ENCODE data around the gene SLFN12L. TPM values are rescaled to one million over a fixed set of nuclear protein-coding genes. Genes with fewer than 3 reads are reported as not detected.
A peak's percentile ranks its signal among the peaks of the same experiment; 100 is the strongest.
"Not testable (repeated sequence)": the region's sequence is repeated elsewhere in the genome, so short reads cannot be mapped to it uniquely, and the experiment has no call there.

SLFN12L gene
- total RNA-seq, 2 experiments from 2014 or later: 97.9 to 102 TPM

DNA sequence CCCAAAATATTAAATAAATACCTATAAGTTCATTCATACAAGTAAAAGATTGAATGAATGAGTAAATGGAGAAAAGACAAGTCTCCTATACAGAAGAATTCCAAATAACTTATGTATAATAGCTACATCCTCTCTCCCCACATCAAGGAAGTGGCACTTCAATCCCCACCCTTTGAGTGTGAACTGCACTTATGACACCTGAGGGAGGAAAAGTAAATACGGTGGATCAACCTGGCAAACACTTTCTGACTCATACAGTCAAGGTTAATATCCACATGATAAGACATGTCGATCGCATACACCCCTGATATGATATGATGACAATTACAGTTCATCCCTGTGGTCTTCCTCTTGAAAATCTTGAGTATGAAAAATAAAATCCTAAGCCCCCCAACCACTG lies 18.0 kb downstream of the SLFN12L start:
- no peak for DNase-seq
- peaks cover 91% of the 10 kb centered on the region for H3K4me1 Mint-ChIP-seq
- H3K27ac Mint-ChIP-seq: no peak overlapping the region
- peak overlapping the region; percentile 12 for H3K4me3 Mint-ChIP-seq
- H3K9me3 Mint-ChIP-seq: no peaks in the 10 kb centered on the region
- H3K27me3 Mint-ChIP-seq: no peaks in the 10 kb centered on the region
- POLR2A ChIA-PET: no interaction called here
- peaks cover 80% of the 10 kb centered on the region for H3K36me3 Mint-ChIP-seq (ENCODE audit: low read depth)
- CTCF ChIA-PET: interaction anchor here (1.3 kb wide), 1 partner anchor 15 kb away, joined by 4 read pairs; no protein-coding TSS in a partner anchor

- H3K27me3 Mint-ChIP-seq, H3K9me3 Mint-ChIP-seq, POLR2A ChIA-PET, DNase-seq, H3K27ac Mint-ChIP-seq: not testable (repeated sequence)
- H3K36me3 Mint-ChIP-seq (ENCODE audit: low read depth): peaks cover 83% of the 10 kb centered on the region
- CTCF ChIA-PET: interaction anchor here (1.6 kb wide), 1 partner anchor 19 kb away, joined by 3 read pairs; the partner anchor contains the start of gene SLFN12L
- peak overlapping the region; percentile 18 for H3K4me3 Mint-ChIP-seq
- peaks cover 91% of the 10 kb centered on the region for H3K4me1 Mint-ChIP-seq
Observed at GRCh38 chr17:35518431-35518830, 19.0 kb downstream of the SLFN12L start.

DNA sequence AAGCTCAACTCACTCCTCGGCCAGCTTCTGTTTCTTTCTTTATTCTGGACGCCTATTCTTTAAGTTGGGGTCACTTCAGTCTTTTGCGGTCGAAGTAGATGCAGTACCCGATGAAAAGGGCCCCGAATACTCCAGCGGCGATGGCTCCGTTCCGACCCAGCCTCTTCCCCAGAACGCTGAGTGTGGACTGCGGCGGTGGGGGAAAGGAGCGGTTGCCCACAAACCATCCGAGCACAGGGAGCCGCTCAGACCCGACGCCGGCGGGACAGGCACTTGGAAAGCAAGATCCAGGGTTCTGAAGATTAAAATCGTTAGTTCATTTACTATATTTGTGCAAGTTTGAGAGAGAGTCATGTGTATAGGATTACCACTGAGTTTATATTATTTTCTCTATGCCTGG lies 22.5 kb downstream of the SLFN12L start:
- CTCF ChIA-PET: no interaction called here
- POLR2A ChIA-PET: no interaction called here
- H3K27me3 Mint-ChIP-seq: no peaks in the 10 kb centered on the region
- H3K36me3 Mint-ChIP-seq (ENCODE audit: low read depth): peaks cover 89% of the 10 kb centered on the region
- peak overlapping the region; percentile 20 for H3K27ac Mint-ChIP-seq
- H3K9me3 Mint-ChIP-seq: peaks cover 2% of the 10 kb centered on the region
- H3K4me3 Mint-ChIP-seq: no peak overlapping the region
- H3K4me1 Mint-ChIP-seq: peaks cover 80% of the 10 kb centered on the region
- DNase-seq: no peak

DNA sequence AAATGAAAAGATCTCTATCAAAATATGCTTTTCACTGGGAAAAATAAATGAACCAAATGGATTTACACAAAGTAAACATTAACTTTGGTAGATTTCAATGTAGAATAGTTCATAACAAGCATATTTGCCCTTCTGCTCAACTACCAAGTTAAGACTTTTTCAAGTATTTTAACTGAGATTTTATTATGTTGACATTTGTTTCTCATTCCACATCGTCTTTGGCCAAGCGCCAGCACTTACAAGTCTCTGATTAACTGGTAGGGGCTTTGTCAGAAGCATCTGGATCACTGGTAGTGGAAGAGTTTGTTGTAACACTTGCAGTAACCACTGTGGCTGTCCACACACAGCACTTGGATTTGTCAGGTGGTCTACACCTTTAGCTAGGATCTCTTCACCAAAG lies 22.9 kb downstream of the SLFN12L start:
- DNase-seq: no peak
- Mint-ChIP-seq H3K4me3 (no peak overlapping the region), H3K36me3 (ENCODE audit: low read depth) (peaks cover 89% of the 10 kb centered on the region), H3K27ac (no peak overlapping the region), H3K4me1 (peaks cover 75% of the 10 kb centered on the region), H3K27me3 (no peaks in the 10 kb centered on the region), H3K9me3 (peaks cover 2% of the 10 kb centered on the region)
- CTCF ChIA-PET: no interaction called here
- POLR2A ChIA-PET: no interaction called here

DNA sequence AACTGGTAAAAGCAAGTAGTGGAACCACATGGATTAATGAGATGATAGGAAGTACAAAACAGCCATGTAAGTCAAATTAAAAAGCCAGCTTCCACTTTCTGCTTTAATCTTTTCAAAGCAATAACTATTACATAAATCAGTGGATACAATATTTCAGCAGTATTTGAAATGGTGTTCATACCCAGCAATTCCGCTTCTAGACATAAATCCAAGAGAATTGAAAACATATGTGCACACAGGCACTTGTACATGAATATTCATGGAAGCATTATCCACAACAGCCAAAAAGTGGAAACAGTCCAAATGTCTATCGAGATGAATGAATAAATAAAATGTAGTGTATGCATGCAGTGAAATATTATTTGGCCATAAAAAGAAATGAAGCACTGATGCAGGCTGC lies 27.4 kb downstream of the SLFN12L start:
- DNase-seq: no peak
- Mint-ChIP-seq H3K4me1 (peaks cover 49% of the 10 kb centered on the region), H3K27me3 (no peaks in the 10 kb centered on the region), H3K4me3 (no peak overlapping the region), H3K27ac (no peak overlapping the region), H3K36me3 (ENCODE audit: low read depth) (peaks cover 84% of the 10 kb centered on the region), H3K9me3 (peaks cover 4% of the 10 kb centered on the region)
- POLR2A ChIA-PET: no interaction called here
- CTCF ChIA-PET: no interaction called here

GRCh38 chr17:35507714-35508113 lies 29.8 kb downstream of the SLFN12L start:
- H3K27me3 Mint-ChIP-seq, H3K27ac Mint-ChIP-seq, DNase-seq, POLR2A ChIA-PET, H3K9me3 Mint-ChIP-seq, H3K4me3 Mint-ChIP-seq: not testable (repeated sequence)
- H3K36me3 Mint-ChIP-seq (ENCODE audit: low read depth): peaks cover 78% of the 10 kb centered on the region
- H3K4me1 Mint-ChIP-seq: peaks cover 41% of the 10 kb centered on the region
- CTCF ChIA-PET: interaction anchor here (1.8 kb wide), 1 partner anchor 20 kb away, joined by 4 read pairs; no protein-coding TSS in a partner anchor

DNA sequence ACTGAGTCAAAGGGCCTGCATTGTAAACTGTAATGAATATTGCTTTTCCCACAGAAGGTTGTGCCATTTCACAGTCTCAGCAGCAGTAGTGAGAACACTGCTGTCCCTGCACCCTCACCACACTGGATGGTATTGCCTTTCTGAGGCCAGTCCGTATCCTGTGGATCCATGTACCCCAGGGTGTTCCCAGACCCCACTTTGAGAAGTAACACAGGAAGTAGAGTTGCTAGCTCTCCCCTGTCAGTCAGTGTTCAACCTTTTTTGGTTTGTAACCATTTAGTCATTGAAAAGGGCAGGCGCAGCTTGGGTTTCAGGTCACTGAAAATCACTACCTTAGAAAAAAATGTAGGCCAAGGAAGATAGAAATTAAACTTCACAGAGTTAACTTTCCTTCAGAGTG lies 37.9 kb downstream of the SLFN12L start:
- ChIA-PET POLR2A (interaction anchor here (0.7 kb wide), 1 partner anchor 42 kb away, joined by 5 read pairs; no protein-coding TSS in a partner anchor), CTCF (interaction anchor here (0.6 to 1.7 kb wide), 4 partner anchors 9 to 40 kb away, joined by 3 to 5 read pairs (median 4); no protein-coding TSS in a partner anchor)
- peaks cover 77% of the 10 kb centered on the region for H3K4me1 Mint-ChIP-seq
- H3K9me3 Mint-ChIP-seq: no peaks in the 10 kb centered on the region
- no peaks in the 10 kb centered on the region for H3K27me3 Mint-ChIP-seq
- peaks cover 68% of the 10 kb centered on the region for H3K36me3 Mint-ChIP-seq (ENCODE audit: low read depth)
- H3K27ac Mint-ChIP-seq: peak overlapping the region; percentile 69
- no peak for DNase-seq
- H3K4me3 Mint-ChIP-seq: no peak overlapping the region

GRCh38 chr17:35498448-35499178 lies 38.9 kb downstream of the SLFN12L start:
- Mint-ChIP-seq H3K36me3 (ENCODE audit: low read depth) (peaks cover 67% of the 10 kb centered on the region), H3K4me1 (peaks cover 75% of the 10 kb centered on the region)

GRCh38 chr17:35496451-35497290 lies 40.8 kb downstream of the SLFN12L start:
- DNase-seq: no peak
- H3K27me3 Mint-ChIP-seq: no peaks in the 10 kb centered on the region
- H3K9me3 Mint-ChIP-seq: no peaks in the 10 kb centered on the region
- H3K4me1 Mint-ChIP-seq: peaks cover 82% of the 10 kb centered on the region
- ChIA-PET POLR2A (interaction anchor here (0.5 kb wide), 1 partner anchor 58 kb away, joined by 5 read pairs; no protein-coding TSS in a partner anchor), CTCF (no interaction called here)
- H3K4me3 Mint-ChIP-seq: no peak overlapping the region
- peak overlapping the region; percentile 46 for H3K27ac Mint-ChIP-seq
- H3K36me3 Mint-ChIP-seq (ENCODE audit: low read depth): peaks cover 71% of the 10 kb centered on the region

More at GRCh38 chr17:35498448-35499178, 38.9 kb downstream of the SLFN12L start:
- Mint-ChIP-seq H3K27ac (peak overlapping the region; percentile 17), H3K27me3 (no peaks in the 10 kb centered on the region), H3K9me3 (no peaks in the 10 kb centered on the region), H3K4me3 (peak overlapping the region; percentile 47)
- POLR2A ChIA-PET: interaction anchor here (0.5 to 0.7 kb wide), 2 partner anchors 43 to 337 kb away, joined by 3 to 5 read pairs; no protein-coding TSS in a partner anchor
- CTCF ChIA-PET: interaction anchor here (0.8 to 1.7 kb wide), 4 partner anchors 8 to 186 kb away, joined by 3 to 5 read pairs (median 4); no protein-coding TSS in a partner anchor
- DNase-seq: no peak

- Mint-ChIP-seq H3K27me3 (no peaks in the 10 kb centered on the region), H3K27ac (no peak overlapping the region), H3K9me3 (no peaks in the 10 kb centered on the region), H3K36me3 (ENCODE audit: low read depth) (peaks cover 74% of the 10 kb centered on the region), H3K4me1 (peaks cover 82% of the 10 kb centered on the region), H3K4me3 (no peak overlapping the region)
- ChIA-PET POLR2A (no interaction called here), CTCF (no interaction called here)
- DNase-seq: no peak
Observed at GRCh38 chr17:35493040-35493439, 44.4 kb downstream of the SLFN12L start.

DNA sequence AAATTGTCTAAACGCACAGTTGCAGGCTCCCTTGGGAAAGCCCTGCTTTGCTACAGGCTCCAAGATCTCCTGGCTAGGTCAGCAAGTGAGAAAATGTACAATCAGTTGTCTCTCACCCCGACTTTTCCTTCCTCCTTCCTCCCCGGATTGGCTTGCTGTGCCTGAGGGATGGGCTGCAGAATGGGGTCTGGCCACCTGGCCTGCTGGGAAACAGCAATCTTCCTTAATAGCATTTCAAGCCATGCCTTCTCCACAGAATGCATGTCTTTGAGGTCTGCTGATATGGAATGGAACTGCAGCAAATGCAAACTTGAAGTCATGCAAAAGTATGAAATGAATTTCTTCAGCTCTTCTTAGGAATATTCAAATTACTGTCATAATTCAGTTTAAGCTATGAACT lies 46.1 kb downstream of the SLFN12L start:
- POLR2A ChIA-PET: no interaction called here
- Mint-ChIP-seq H3K4me3 (no peak overlapping the region), H3K27me3 (no peaks in the 10 kb centered on the region), H3K36me3 (ENCODE audit: low read depth) (peaks cover 76% of the 10 kb centered on the region), H3K4me1 (peaks cover 85% of the 10 kb centered on the region), H3K27ac (peak overlapping the region; percentile 76), H3K9me3 (no peaks in the 10 kb centered on the region)
- no peak for DNase-seq
- CTCF ChIA-PET: no interaction called here

- Mint-ChIP-seq H3K9me3 (peaks cover under 1% of the 10 kb centered on the region), H3K36me3 (ENCODE audit: low read depth) (peaks cover 88% of the 10 kb centered on the region), H3K4me3 (peak overlapping the region; percentile 10), H3K27ac (no peak overlapping the region), H3K4me1 (peaks cover 89% of the 10 kb centered on the region), H3K27me3 (no peaks in the 10 kb centered on the region)
- CTCF ChIA-PET: interaction anchor here (0.6 to 1.5 kb wide), 2 partner anchors 10 to 121 kb away, joined by 5 read pairs; no protein-coding TSS in a partner anchor
- no peak for DNase-seq
- POLR2A ChIA-PET: no interaction called here
Observed at GRCh38 chr17:35489944-35490343, 47.5 kb downstream of the SLFN12L start.

DNA sequence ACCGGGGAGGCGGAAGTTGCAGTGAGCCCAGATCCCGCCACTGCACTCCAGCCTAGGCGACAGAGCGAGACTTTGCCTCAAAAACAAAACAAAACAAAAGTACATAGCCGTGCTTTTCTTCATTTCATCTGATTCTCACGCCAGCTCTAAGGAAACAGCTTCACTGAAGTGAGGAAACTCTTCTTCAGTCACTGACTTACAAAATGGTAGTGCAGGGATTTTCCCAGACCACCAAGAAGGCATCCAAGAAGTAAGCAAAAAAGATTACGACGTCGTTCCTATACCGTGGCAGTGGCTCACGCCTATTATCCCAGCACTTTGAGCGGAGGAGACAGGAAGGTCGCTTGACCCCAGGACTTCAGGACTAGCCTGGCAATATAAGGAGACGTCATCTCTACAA lies 48.5 kb downstream of the SLFN12L start:
- H3K4me3 Mint-ChIP-seq: peak overlapping the region; percentile 73
- H3K4me1 Mint-ChIP-seq: peaks cover 86% of the 10 kb centered on the region
- POLR2A ChIA-PET: no interaction called here
- peak overlapping the region; percentile 89 for H3K27ac Mint-ChIP-seq
- H3K36me3 Mint-ChIP-seq (ENCODE audit: low read depth): peaks cover 94% of the 10 kb centered on the region
- CTCF ChIA-PET: interaction anchor here (1.1 to 2.7 kb wide), 5 partner anchors 10 to 274 kb away, joined by 3 to 10 read pairs (median 4); no protein-coding TSS in a partner anchor
- H3K9me3 Mint-ChIP-seq: peaks cover 8% of the 10 kb centered on the region
- no peak for DNase-seq
- H3K27me3 Mint-ChIP-seq: no peaks in the 10 kb centered on the region

All from activated CD4-positive, alpha-beta T cell treated with anti-CD3 and anti-CD28 coated beads, Interleukin-2, amount 10 ng/mL, durations not matched to agents 7 days and 5 days (primary cell).